H1 (cell line): ENCODE measurements around the gene IL4. TPM values are rescaled to one million over a fixed set of nuclear protein-coding genes. Genes with fewer than 3 reads are reported as not detected.

ENCODE experiments used
- CTCF ChIA-PET: fragments of 300-600 bp; sonication (Branson Sonifier 250); formaldehyde crosslinking; loops from one replicate; lab custom pipeline; 2021; ENCODE audit not compliant: partially characterized antibody; lab: Charles Lee
- POLR2A ChIA-PET: fragments of 300-600 bp; sonication (Branson Sonifier 250); formaldehyde crosslinking; loops from one replicate; lab custom pipeline; 2021; ENCODE audit warnings: inconsistent platforms; ENCODE audit not compliant: partially characterized antibody; lab: Charles Lee
- DNase-seq, 2 experiments: peaks; one replicate each; pipeline versions ENCODE4 v3.0.0 to v3.0.0-alpha.2; 2010 to 2022; ENCODE audit warnings: low spot score in 2 of 2, low read depth in 1 of 2, mixed read lengths in 1 of 2
- FAIRE-seq: peaks from 2 replicates; lab custom pipeline; 2011; peaks lifted over from hg19 to GRCh38; lab: Jason Lieb, UNC
- H2AFZ ChIP-seq: 2 replicates; pipeline ENCODE4 v1.8.1; 2012; ENCODE audit warnings: low read length, inconsistent platforms
- H2AK5ac ChIP-seq: 2 replicates; pipeline ENCODE4 v1.6.1; 2013; ENCODE audit warnings: low read depth, low read length
- H2BK120ac ChIP-seq: replicated peaks from 2 replicates; pipeline ENCODE3; 2013; ENCODE audit warnings: low read depth, low read length, inconsistent platforms
- H2BK12ac ChIP-seq: 2 replicates; pipeline ENCODE4 v1.6.1; 2013; ENCODE audit warnings: low read depth, low read length
- H2BK15ac ChIP-seq: 2 replicates; pipeline ENCODE4 v1.6.1; 2013; ENCODE audit warnings: low read length
- H2BK20ac ChIP-seq: 2 replicates; pipeline ENCODE4 v1.6.1; 2013; ENCODE audit warnings: low read length
- H2BK5ac ChIP-seq: 2 replicates; pipeline ENCODE4 v1.6.1; 2013; ENCODE audit warnings: low read depth, low read length
- H3K14ac ChIP-seq: 2 replicates; pipeline ENCODE4 v1.6.1; 2013; ENCODE audit warnings: inconsistent platforms; ENCODE audit not compliant: insufficient read length
- H3K18ac ChIP-seq: 2 replicates; pipeline ENCODE4 v1.6.1; 2013; ENCODE audit warnings: low read length; ENCODE audit errors: extremely low read depth
- H3K23ac ChIP-seq: 2 replicates; pipeline ENCODE4 v1.6.1; 2013; ENCODE audit warnings: inconsistent platforms; ENCODE audit not compliant: insufficient read length
- H3K23me2 ChIP-seq: 2 replicates; pipeline ENCODE4 v1.6.1; 2013; ENCODE audit warnings: low read depth, low read length
- H3K27ac ChIP-seq: 2 replicates; pipeline ENCODE4 v1.6.1; 2011; ENCODE audit warnings: low read depth, low read length, inconsistent platforms
- H3K27me3 ChIP-seq, 4 experiments: replicated peaks in 1 of 4; 1 replicate in 1 of 4; 2 replicates in 3 of 4; pipeline versions ENCODE4 v1.6.1 to v1.8.1; 2011 to 2013; ENCODE audit warnings: low read length in 3 of 4, mild to moderate bottlenecking in 3 of 4, inconsistent platforms in 2 of 4, mixed read lengths in 2 of 4, moderate library complexity in 1 of 4; ENCODE audit not compliant: control insufficient read depth in 3 of 4, insufficient read depth in 3 of 4; ENCODE audit errors: extremely low read depth in 1 of 4
- H3K36me3 ChIP-seq, 4 experiments: 2 replicates each; pipeline versions ENCODE4 v1.6.1 to v1.8.1; 2011 to 2013; ENCODE audit warnings: mild to moderate bottlenecking in 4 of 4, low read length in 3 of 4, moderate library complexity in 2 of 4, control low read depth in 1 of 4, inconsistent platforms in 1 of 4; ENCODE audit not compliant: insufficient read depth in 4 of 4, control insufficient read depth in 2 of 4
- H3K4ac ChIP-seq: replicated peaks from 2 replicates; pipeline ENCODE3; 2013; ENCODE audit warnings: low read length, low read depth, mixed read lengths, inconsistent platforms; ENCODE audit not compliant: insufficient read length
- H3K4me1 ChIP-seq, 4 experiments: replicated peaks in 1 of 4; 1 replicate in 1 of 4; 2 replicates in 3 of 4; pipeline versions ENCODE4 v1.6.1 to v1.8.1; 2011 to 2013; ENCODE audit warnings: low read length in 3 of 4, inconsistent platforms in 2 of 4, mixed read lengths in 1 of 4; ENCODE audit not compliant: insufficient read depth in 4 of 4, control insufficient read depth in 3 of 4
- H3K4me2 ChIP-seq, 2 experiments: 2 replicates each; pipeline versions ENCODE4 v1.6.1 to v1.8.1; 2011 to 2013; ENCODE audit warnings: low read depth in 2 of 2, low read length in 2 of 2, control low read depth in 1 of 2, inconsistent platforms in 1 of 2, mild to moderate bottlenecking in 1 of 2; ENCODE audit not compliant: insufficient read depth in 1 of 2
- H3K4me3 ChIP-seq, 4 experiments: fragments of 200-600, 300-600 bp in 1 of 4; sonication (generic), shearing (Covaris generic), sonication (Bioruptor Twin) in 1 of 4; 2 replicates each; pipeline versions ENCODE4 v1.5.1 to v1.8.1; 2011 to 2016; ENCODE audit warnings: low read length in 4 of 4, low read depth in 3 of 4, control low read depth in 2 of 4, inconsistent platforms in 2 of 4, mild to moderate bottlenecking in 2 of 4, mixed read lengths in 1 of 4, moderate library complexity in 1 of 4; ENCODE audit not compliant: insufficient read depth in 2 of 4; ENCODE audit errors: extremely low read depth in 1 of 4
- H3K56ac ChIP-seq: replicated peaks from 2 replicates; pipeline ENCODE3; 2013; ENCODE audit warnings: low read depth, mild to moderate bottlenecking, mixed read lengths, low read length, inconsistent platforms; ENCODE audit not compliant: insufficient read length
- H3K79me1 ChIP-seq: 2 replicates; pipeline ENCODE4 v1.6.1; 2013; ENCODE audit warnings: low read depth, low read length, control low read depth
- H3K79me2 ChIP-seq, 2 experiments: 2 replicates each; pipeline versions ENCODE4 v1.6.1 to v1.8.1; 2012 to 2013; ENCODE audit warnings: low read length in 2 of 2, mild to moderate bottlenecking in 2 of 2, inconsistent platforms in 1 of 2; ENCODE audit not compliant: insufficient read depth in 2 of 2, control insufficient read depth in 1 of 2
- H3K9ac ChIP-seq, 4 experiments: replicated peaks in 1 of 4; 1 replicate in 1 of 4; 2 replicates in 3 of 4; pipeline versions ENCODE4 v1.6.1 to v1.8.1; 2011 to 2013; ENCODE audit warnings: low read depth in 3 of 4, low read length in 3 of 4, control low read depth in 2 of 4, mild to moderate bottlenecking in 2 of 4, moderate library complexity in 2 of 4, inconsistent platforms in 1 of 4; ENCODE audit errors: extremely low read depth in 1 of 4
- H3K9me3 ChIP-seq, 2 experiments: 2 replicates each; pipeline versions ENCODE4 v1.6.1 to v1.8.1; 2012 to 2013; ENCODE audit warnings: mild to moderate bottlenecking in 2 of 2, moderate library complexity in 2 of 2, control low read depth in 1 of 2, inconsistent platforms in 1 of 2, low read depth in 1 of 2, low read length in 1 of 2, mixed read lengths in 1 of 2; ENCODE audit not compliant: insufficient read depth in 2 of 2
- H4K20me1 ChIP-seq, 2 experiments: replicated peaks in 1 of 2; 2 replicates each; pipeline versions ENCODE3 to v1.8.1; 2011 to 2013; ENCODE audit warnings: inconsistent platforms in 2 of 2, low read length in 2 of 2, mild to moderate bottlenecking in 1 of 2; ENCODE audit not compliant: insufficient read depth in 2 of 2, control insufficient read depth in 1 of 2
- H4K5ac ChIP-seq: 2 replicates; pipeline ENCODE4 v1.6.1; 2013; ENCODE audit warnings: low read length, low read depth, mixed read lengths, inconsistent platforms; ENCODE audit not compliant: insufficient read length
- H4K8ac ChIP-seq: 2 replicates; pipeline ENCODE4 v1.8.0; 2013; ENCODE audit warnings: mild to moderate bottlenecking, moderate library complexity, low read length, inconsistent platforms; ENCODE audit not compliant: insufficient read depth; ENCODE audit errors: extremely low read depth
- H4K91ac ChIP-seq: replicated peaks from 2 replicates; pipeline ENCODE3; 2013; ENCODE audit warnings: low read length, mixed read lengths, inconsistent platforms; ENCODE audit not compliant: insufficient read length
- CBX5 ChIP-seq: fragments of 300-800, 300-1000 bp; sonication (generic); IDR thresholded peaks from 2 replicates; pipeline ENCODE4 v1.7.1; 2016; ENCODE audit warnings: antibody characterized with exemption, low read length, low read depth
- EZH2 ChIP-seq: fragments of 200-600 bp; sonication (generic); IDR thresholded peaks from 2 replicates; pipeline ENCODE4 v1.7.1; 2012; ENCODE audit warnings: low read depth, mild to moderate bottlenecking, moderate library complexity, low read length, inconsistent platforms; ENCODE audit not compliant: severe bottlenecking
- MAFK ChIP-seq: IDR thresholded peaks from 2 replicates; pipeline ENCODE4 v1.6.1; 2012; ENCODE audit warnings: low read depth, mild to moderate bottlenecking, improper control_type of control experiment, low read length
- SP2 ChIP-seq: IDR thresholded peaks from 2 replicates; pipeline ENCODE4 v1.6.1; 2012; ENCODE audit warnings: mild to moderate bottlenecking, low read length, inconsistent platforms
- WGBS, 2 experiments: shearing (Covaris generic) in 1 of 2; methylation state at CpG; one replicate each; pipeline versions ENCODE4 v1.1.6 to v1.1.7; 2013 to 2015; ENCODE audit warnings: low lambda C conversion rate in 2 of 2, mixed read lengths in 2 of 2, inconsistent platforms in 1 of 2, low coverage in 1 of 2, missing lambda C conversion rate in 1 of 2; ENCODE audit not compliant: insufficient replicate concordance in 2 of 2, insufficient coverage in 1 of 2, insufficient read length in 1 of 2; ENCODE audit errors: extremely low coverage in 1 of 2, missing lambda C conversion rate in 1 of 2; 5-methylcytosine and 5-hydroxymethylcytosine counted together
- polyA plus RNA-seq, 7 experiments: library from polyadenylated mRNA; depleted of rRNA in 3 of 7; stranded (reverse) in 5 of 7; unstranded in 2 of 7; fragments of >200 nt in 5 of 7; fragments of 200-250 nt in 2 of 7; gene quantifications; 1 replicate in 5 of 7; 2 replicates in 1 of 7; 4 replicates in 1 of 7; pipeline versions ENCODE4 v1.2.1 to v1.2.3, GENCODE V29; 2011 to 2013; ENCODE audit warnings: missing spikeins in 2 of 7, mixed read lengths in 2 of 7
- total RNA-seq: library from RNA; stranded (reverse); fragmentation: NEBNext Ultra II Directional; extraction: Animal tissue kit (Norgen Biotek cat#: 25700); gene quantifications from 2 replicates; pipeline ENCODE4 v1.2.1, GENCODE V29; 2021

Gene IL4
- total and polyA plus RNA-seq, 2 of the 8 experiments (the other 6 are each of a cell fraction or from before 2014, with no cell fraction given): not detected

- Histone ChIP-seq H3K27ac (no peak overlapping the region), H3K79me2 (no peaks in the 10 kb centered on the region), H2AK5ac (no peak overlapping the region), H3K9me3 (no peaks in the 10 kb centered on the region), H3K18ac (no peak overlapping the region), H3K23me2 (no peaks in the 10 kb centered on the region; the same call in 1 of the 2 replicates), H3K9ac (no peak overlapping the region), H3K79me1 (no peaks in the 10 kb centered on the region), H3K56ac (no peak overlapping the region), H4K91ac (no peak overlapping the region), H4K8ac (no peak overlapping the region; the same call in 1 of the 2 replicates), H2AFZ (no peak overlapping the region), H3K14ac (no peak overlapping the region), H4K20me1 (no peaks in the 10 kb centered on the region), H4K5ac (no peak overlapping the region), H3K4me1 (no peaks in the 10 kb centered on the region), H3K4me3 (no peak overlapping the region), H2BK15ac (no peak overlapping the region), H3K4ac (no peak overlapping the region), H2BK12ac (no peak overlapping the region), H3K27me3 (no peaks in the 10 kb centered on the region), H2BK5ac (no peak overlapping the region), H3K23ac (no peak overlapping the region), H2BK20ac (no peak overlapping the region), H3K36me3 (no peaks in the 10 kb centered on the region), H2BK120ac (no peak overlapping the region), H3K4me2 (no peak overlapping the region)
- WGBS, 2 experiments: 90% methylated on average over 7 of the region's 7 CpGs; no CpG with 5 or more reads in 1 of the 2 experiments
- POLR2A ChIA-PET: interaction anchor here (1.3 kb wide), 1 partner anchor 9 kb away, joined by 4 read pairs; no protein-coding TSS in a partner anchor
- no peak for TF ChIP-seq SP2
- TF ChIP-seq CBX5: no peak
- no peak for TF ChIP-seq EZH2
- no peak for TF ChIP-seq MAFK
- FAIRE-seq (no peak), DNase-seq (no peak)
- CTCF ChIA-PET: interaction anchor here (1.1 to 5.6 kb wide), 9 partner anchors 8 to 181 kb away, joined by 3 to 23 read pairs (median 4); partner anchors contain the start of gene IL13
These were observed 5.4 kb downstream of the IL4 start for GRCh38 chr5:132679166-132679565.
